Ovary (tissue), 3 donors: ENCODE measurements around the gene GULP1.

Experiments
- POLR2A ChIP-seq: fragments of 450-650 bp; IDR thresholded peaks from one replicate; pipeline ENCODE4 v1.6.1; 2017; ENCODE audit warnings: antibody characterized with exemption, mild to moderate bottlenecking, moderate library complexity
- TF ChIP-seq, protein P1 (sequence below), 3 donors: fragments of 450-650 bp in 2 of 3; fragments of 200-600 bp in 1 of 3; IDR thresholded peaks; one replicate each; pipeline versions ENCODE4 v1.5.1 to v1.8.0; 2016 to 2022; ENCODE audit warnings: antibody characterized with exemption in 3 of 3, mild to moderate bottlenecking in 1 of 3
- donor health status: DM: no; HTN: no; CAD: no.

DNA sequence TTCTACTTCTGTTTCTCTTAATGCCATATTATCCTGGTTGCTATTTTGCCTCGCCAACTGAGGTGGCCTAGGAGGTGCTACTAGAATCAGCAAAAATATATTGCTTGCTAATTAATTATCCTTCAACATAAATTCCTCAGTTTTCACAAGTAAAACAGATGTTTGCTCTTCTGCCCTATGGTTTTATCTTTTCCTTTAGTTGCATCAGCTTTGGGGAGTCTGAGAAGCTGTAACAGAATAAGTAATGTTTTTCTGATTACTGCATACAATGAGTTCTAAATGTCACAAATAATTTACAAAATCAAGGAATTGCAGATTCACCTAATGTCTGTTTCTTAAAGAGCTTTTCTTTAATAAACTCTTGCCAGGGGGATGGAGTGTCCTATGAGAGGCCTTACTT lies 36.7 kb downstream of the GULP1 start:
- TF ChIP-seq, protein P1, sequence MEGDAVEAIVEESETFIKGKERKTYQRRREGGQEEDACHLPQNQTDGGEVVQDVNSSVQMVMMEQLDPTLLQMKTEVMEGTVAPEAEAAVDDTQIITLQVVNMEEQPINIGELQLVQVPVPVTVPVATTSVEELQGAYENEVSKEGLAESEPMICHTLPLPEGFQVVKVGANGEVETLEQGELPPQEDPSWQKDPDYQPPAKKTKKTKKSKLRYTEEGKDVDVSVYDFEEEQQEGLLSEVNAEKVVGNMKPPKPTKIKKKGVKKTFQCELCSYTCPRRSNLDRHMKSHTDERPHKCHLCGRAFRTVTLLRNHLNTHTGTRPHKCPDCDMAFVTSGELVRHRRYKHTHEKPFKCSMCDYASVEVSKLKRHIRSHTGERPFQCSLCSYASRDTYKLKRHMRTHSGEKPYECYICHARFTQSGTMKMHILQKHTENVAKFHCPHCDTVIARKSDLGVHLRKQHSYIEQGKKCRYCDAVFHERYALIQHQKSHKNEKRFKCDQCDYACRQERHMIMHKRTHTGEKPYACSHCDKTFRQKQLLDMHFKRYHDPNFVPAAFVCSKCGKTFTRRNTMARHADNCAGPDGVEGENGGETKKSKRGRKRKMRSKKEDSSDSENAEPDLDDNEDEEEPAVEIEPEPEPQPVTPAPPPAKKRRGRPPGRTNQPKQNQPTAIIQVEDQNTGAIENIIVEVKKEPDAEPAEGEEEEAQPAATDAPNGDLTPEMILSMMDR (IDR thresholded peaks at IDR 0.05) = no peak
- no peak for TF ChIP-seq POLR2A
